Testis (tissue), 2 donors: ENCODE data around the gene STXBP2.

Experiments
- POLR2A ChIP-seq: fragments of 450-650 bp; IDR thresholded peaks from one replicate; pipeline ENCODE4 v1.6.1; 2017; ENCODE audit warnings: antibody characterized with exemption, mild to moderate bottlenecking, moderate library complexity
- TF ChIP-seq, protein P1 (sequence below), 3 experiments: fragments of 450-650 bp in 2 of 3; fragments of 200-600 bp in 1 of 3; sonication (generic) in 1 of 3; IDR thresholded peaks; one replicate each; pipeline ENCODE4 v1.5.1; 2016 to 2019; ENCODE audit warnings: antibody characterized with exemption in 3 of 3, mild to moderate bottlenecking in 2 of 3, moderate library complexity in 1 of 3

DNA sequence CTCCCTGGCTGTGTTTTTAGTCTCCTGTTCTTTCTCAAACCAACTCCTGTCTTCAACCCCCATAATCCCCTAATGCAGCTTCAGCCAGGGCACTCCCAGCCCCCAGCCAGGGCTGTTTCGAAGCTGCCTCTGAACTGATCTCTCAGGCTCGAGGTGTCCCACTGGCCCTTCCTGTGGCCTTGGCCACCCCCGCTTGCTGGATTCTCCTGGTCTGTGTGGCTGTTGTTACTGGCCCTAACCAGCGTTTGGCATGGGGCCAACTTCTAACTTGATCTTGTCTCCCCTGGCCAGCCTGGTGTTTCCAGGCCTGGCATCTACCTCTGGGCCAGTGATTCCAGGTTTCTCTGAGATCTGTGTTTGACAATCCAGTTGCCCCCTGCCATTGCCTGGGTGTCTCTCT, 18.6 kb upstream of the STXBP2 start:
- TF ChIP-seq, protein P1, sequence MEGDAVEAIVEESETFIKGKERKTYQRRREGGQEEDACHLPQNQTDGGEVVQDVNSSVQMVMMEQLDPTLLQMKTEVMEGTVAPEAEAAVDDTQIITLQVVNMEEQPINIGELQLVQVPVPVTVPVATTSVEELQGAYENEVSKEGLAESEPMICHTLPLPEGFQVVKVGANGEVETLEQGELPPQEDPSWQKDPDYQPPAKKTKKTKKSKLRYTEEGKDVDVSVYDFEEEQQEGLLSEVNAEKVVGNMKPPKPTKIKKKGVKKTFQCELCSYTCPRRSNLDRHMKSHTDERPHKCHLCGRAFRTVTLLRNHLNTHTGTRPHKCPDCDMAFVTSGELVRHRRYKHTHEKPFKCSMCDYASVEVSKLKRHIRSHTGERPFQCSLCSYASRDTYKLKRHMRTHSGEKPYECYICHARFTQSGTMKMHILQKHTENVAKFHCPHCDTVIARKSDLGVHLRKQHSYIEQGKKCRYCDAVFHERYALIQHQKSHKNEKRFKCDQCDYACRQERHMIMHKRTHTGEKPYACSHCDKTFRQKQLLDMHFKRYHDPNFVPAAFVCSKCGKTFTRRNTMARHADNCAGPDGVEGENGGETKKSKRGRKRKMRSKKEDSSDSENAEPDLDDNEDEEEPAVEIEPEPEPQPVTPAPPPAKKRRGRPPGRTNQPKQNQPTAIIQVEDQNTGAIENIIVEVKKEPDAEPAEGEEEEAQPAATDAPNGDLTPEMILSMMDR (IDR thresholded peaks at IDR 0.05) = no peak
- TF ChIP-seq POLR2A = no peak
